Lower lobe of right lung (tissue), 2 donors: ENCODE data around the gene TBC1D20. TPM values are rescaled to one million over a fixed set of nuclear protein-coding genes. Genes with fewer than 3 reads are reported as not detected.

ENCODE experiments used
- ATAC-seq, 2 donors: fragments of 200-7000 bp; cut with Tn5 transposase; one replicate each; pipeline ENCODE4 v1.9.1; 2020 to 2022; ENCODE audit warnings: mild to moderate bottlenecking in 2 of 2, moderate library complexity in 2 of 2
- DNase-seq: peaks from one replicate; pipeline ENCODE4 v3.0.0-alpha.2; 2020
- H3K27ac ChIP-seq: fragments of 200-600 bp; one replicate; pipeline ENCODE4 v1.8.0; 2022
- H3K27me3 ChIP-seq: fragments of 200-600 bp; one replicate; pipeline ENCODE4 v1.8.0; 2022; ENCODE audit warnings: low read depth
- H3K36me3 ChIP-seq: fragments of 200-600 bp; one replicate; pipeline ENCODE4 v1.8.0; 2022; ENCODE audit warnings: mild to moderate bottlenecking
- H3K4me1 ChIP-seq: fragments of 200-600 bp; one replicate; pipeline ENCODE4 v1.8.0; 2022
- H3K4me3 ChIP-seq: fragments of 200-600 bp; one replicate; pipeline ENCODE4 v1.8.0; 2022; ENCODE audit warnings: mild to moderate bottlenecking
- H3K9me3 ChIP-seq: fragments of 200-600 bp; one replicate; pipeline ENCODE4 v1.8.0; 2022
- CTCF ChIP-seq: fragments of 200-600 bp; IDR thresholded peaks from one replicate; pipeline ENCODE4 v1.8.0; 2022; ENCODE audit warnings: antibody characterized with exemption, mild to moderate bottlenecking
- intact Hi-C: fragments of 100-400 bp; cut with DNase I; formaldehyde crosslinking; loops from one replicate; pipeline ENCODE4 v1.11.0; 2022
- total RNA-seq: library from RNA; stranded (reverse); fragmentation: NEBNext Ultra II Directional; extraction: Animal tissue kit (Norgen Biotek cat#: 25700); gene quantifications from one replicate; pipeline ENCODE4 v1.2.1, GENCODE V29; 2021
- donor health status: DM: no; HTN: yes; CAD: no; lungs with severe emphysema.

Gene TBC1D20
- total RNA-seq, 1 donor from 2014 or later, result 40.3 TPM

GRCh38 chr20:412081-412480, 50.3 kb downstream of the TBC1D20 start:
- Histone ChIP-seq H3K4me1 (peaks cover 38% of the 10 kb centered on the region), H3K27me3 (no peaks in the 10 kb centered on the region), H3K27ac (no peak overlapping the region), H3K9me3 (no peaks in the 10 kb centered on the region), H3K36me3 (peaks cover 28% of the 10 kb centered on the region), H3K4me3 (no peak overlapping the region)
- intact Hi-C loops, result no loop called here
- no peak for TF ChIP-seq CTCF
- ATAC-seq, result no peak
- no peak for DNase-seq

GRCh38 chr20:409697-410559, 52.4 kb downstream of the TBC1D20 start:
- intact Hi-C loops, result loop anchor here (10.0 kb wide), 1 partner anchor 55 kb away; no protein-coding TSS in a partner anchor
- ATAC-seq (no peak), DNase-seq (no peak)
- TF ChIP-seq CTCF, result no peak
- peak overlapping the region; percentile 93 for H3K4me3 ChIP-seq
- peaks cover 19% of the 10 kb centered on the region for H3K36me3 ChIP-seq
- H3K27me3 ChIP-seq, result no peaks in the 10 kb centered on the region
- H3K27ac ChIP-seq, result peak overlapping the region; percentile 90
- H3K4me1 ChIP-seq, result peaks cover 26% of the 10 kb centered on the region
- no peaks in the 10 kb centered on the region for H3K9me3 ChIP-seq

- Histone ChIP-seq H3K27ac (peak overlapping the region; percentile 90), H3K4me3 (peak overlapping the region; percentile 93), H3K27me3 (no peaks in the 10 kb centered on the region), H3K9me3 (no peaks in the 10 kb centered on the region), H3K36me3 (peaks cover 19% of the 10 kb centered on the region), H3K4me1 (peaks cover 25% of the 10 kb centered on the region)
- DNase-seq, result no peak
- intact Hi-C loops, result loop anchor here (10.0 kb wide), 1 partner anchor 54 kb away; no protein-coding TSS in a partner anchor
- no peak for TF ChIP-seq CTCF
- ATAC-seq, result peak; percentile 2 to 28
Observed at GRCh38 chr20:408843-409696, 53.3 kb downstream of the TBC1D20 start.

GRCh38 chr20:407953-408842, 54.1 kb downstream of the TBC1D20 start, which contains the start of gene RBCK1:
Gene RBCK1, plus strand, starts transcription at chr20:408299. Its CDS starts 459 bp downstream, at chr20:408758.
- intact Hi-C loops, result loop anchor here (10.0 kb wide), 1 partner anchor 53 kb away; no protein-coding TSS in a partner anchor
- no peak for TF ChIP-seq CTCF
- H3K4me1 ChIP-seq, result peaks cover 25% of the 10 kb centered on the region
- peak; percentile 92 to 96 for ATAC-seq
- DNase-seq, result peak; percentile 90
- peak within 1 kb of the TSS; percentile 93 for H3K4me3 ChIP-seq
- no peaks in the 10 kb centered on the region for H3K9me3 ChIP-seq
- H3K27me3 ChIP-seq, result no peaks in the 10 kb centered on the region
- peaks cover 19% of the 10 kb centered on the region for H3K36me3 ChIP-seq
- peak within 1 kb of the TSS; percentile 90 for H3K27ac ChIP-seq
